Right atrium auricular region (tissue), 2 donors: ENCODE results near the gene HDAC7. TPM values are rescaled to one million over a fixed set of nuclear protein-coding genes. Genes with fewer than 3 reads are reported as not detected.

Source experiments
- DNase-seq: peaks from one replicate; pipeline ENCODE4 v3.0.0-alpha.2; 2019; ENCODE audit warnings: low spot score
- H3K27ac ChIP-seq, 2 donors: fragments of 200-600 bp; sonication (generic); 1 replicate in 1 of 2; 2 replicates in 1 of 2; pipeline ENCODE4 v1.5.1; 2016 to 2019
- H3K27me3 ChIP-seq, 2 donors: fragments of 200-600 bp; sonication (generic); one replicate each; pipeline versions ENCODE4 v1.5.1 to v1.6.0; 2017 to 2019
- H3K36me3 ChIP-seq: fragments of 200-600 bp; sonication (generic); one replicate; pipeline ENCODE4 v1.5.1; 2016
- H3K4me1 ChIP-seq, 2 donors: fragments of 200-600 bp; sonication (generic); one replicate each; pipeline versions ENCODE4 v1.5.1 to v1.6.0; 2017 to 2019
- H3K4me3 ChIP-seq, 2 donors: fragments of 200-600 bp; sonication (generic); 1 replicate in 1 of 2; 2 replicates in 1 of 2; pipeline ENCODE4 v1.5.1; 2017 to 2019; ENCODE audit warnings: mild to moderate bottlenecking in 1 of 2, moderate library complexity in 1 of 2
- H3K9me3 ChIP-seq, 2 donors: fragments of 200-600 bp; sonication (generic); one replicate each; pipeline ENCODE4 v1.5.1; 2019
- CTCF ChIP-seq, 2 donors: fragments of 200-600 bp; sonication (generic); IDR thresholded peaks; one replicate each; pipeline ENCODE4 v1.5.1; 2019; ENCODE audit warnings: antibody characterized with exemption in 2 of 2
- total RNA-seq, 2 donors: library from RNA; depleted of rRNA; stranded (reverse); fragments of >200 nt; gene quantifications; one replicate each; pipeline ENCODE4 v1.1.0, GENCODE V29; 2016

HDAC7 gene
- total RNA-seq, 2 donors from 2014 or later: 33.4 to 60.2 TPM

DNA sequence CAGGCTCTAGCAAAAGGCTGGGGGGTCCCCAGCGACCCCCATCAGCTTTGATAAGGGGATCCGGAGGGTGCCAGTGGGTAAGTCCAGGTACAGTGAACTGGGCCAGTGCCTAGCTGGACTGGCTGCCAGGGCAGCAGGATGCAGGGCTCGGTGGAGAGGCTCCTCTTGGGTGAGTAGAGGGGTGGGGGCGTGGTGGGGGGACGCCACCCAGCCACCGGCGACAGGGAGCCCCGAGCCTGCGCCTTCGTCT, 61.2 kb downstream of the HDAC7 start:
- TF ChIP-seq CTCF (IDR thresholded peaks at IDR 0.05): no peak
- H3K27ac ChIP-seq: peak overlapping the region; percentile 55 to 84
- peak overlapping the region; percentile 33 to 65 for H3K4me3 ChIP-seq
- H3K36me3 ChIP-seq: no peaks in the 10 kb centered on the region
- DNase-seq: no peak
- peaks cover 0 to 63% of the 10 kb centered on the region in 2 donors for H3K4me1 ChIP-seq
- H3K9me3 ChIP-seq: no peaks in the 10 kb centered on the region
- H3K27me3 ChIP-seq: no peaks in the 10 kb centered on the region

DNA sequence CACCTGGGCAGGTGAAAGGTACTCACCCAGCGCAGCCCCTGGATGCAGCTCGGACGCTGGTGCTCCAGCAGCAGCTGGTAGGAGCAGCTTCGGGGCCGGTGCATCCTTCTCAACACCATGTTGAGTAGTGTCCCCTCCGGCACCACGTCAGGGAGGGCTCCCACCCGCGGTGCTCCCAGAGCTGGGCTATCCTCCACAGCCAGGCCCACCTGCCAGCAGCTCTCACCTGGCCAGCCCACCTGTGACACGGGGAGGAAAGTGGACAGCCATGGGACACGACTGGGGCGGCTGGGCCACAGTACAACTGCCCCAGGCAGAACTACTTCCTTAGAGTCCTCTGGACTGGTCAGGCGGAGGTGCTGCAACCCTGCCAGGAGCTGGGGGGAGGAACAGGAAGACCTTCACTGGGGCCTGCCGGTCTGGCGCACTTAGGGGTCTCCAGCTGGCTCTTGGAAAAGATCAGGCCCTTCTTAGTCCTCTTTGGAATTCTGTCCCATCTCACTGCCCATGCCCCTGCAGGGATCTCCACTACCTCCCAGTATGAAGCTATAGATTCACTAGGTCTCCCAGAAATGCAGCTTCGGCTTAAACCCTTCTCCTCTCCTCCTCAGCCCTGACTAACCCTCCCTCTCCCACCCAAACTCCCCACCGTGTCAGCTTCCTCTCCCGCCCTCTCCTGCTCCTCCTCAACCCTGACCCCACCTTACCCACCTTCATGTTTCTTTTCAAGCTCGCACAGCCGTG, 61.7 kb downstream of the HDAC7 start:
- no peaks in the 10 kb centered on the region for H3K36me3 ChIP-seq
- peaks cover 0 to 64% of the 10 kb centered on the region in 2 donors for H3K4me1 ChIP-seq
- H3K27me3 ChIP-seq: no peaks in the 10 kb centered on the region
- H3K9me3 ChIP-seq: no peaks in the 10 kb centered on the region
- H3K4me3 ChIP-seq: peak overlapping the region; percentile 33 to 65
- TF ChIP-seq CTCF (IDR thresholded peaks at IDR 0.05): no peak
- no peak for DNase-seq
- peak overlapping the region; percentile 55 to 84 for H3K27ac ChIP-seq

DNA sequence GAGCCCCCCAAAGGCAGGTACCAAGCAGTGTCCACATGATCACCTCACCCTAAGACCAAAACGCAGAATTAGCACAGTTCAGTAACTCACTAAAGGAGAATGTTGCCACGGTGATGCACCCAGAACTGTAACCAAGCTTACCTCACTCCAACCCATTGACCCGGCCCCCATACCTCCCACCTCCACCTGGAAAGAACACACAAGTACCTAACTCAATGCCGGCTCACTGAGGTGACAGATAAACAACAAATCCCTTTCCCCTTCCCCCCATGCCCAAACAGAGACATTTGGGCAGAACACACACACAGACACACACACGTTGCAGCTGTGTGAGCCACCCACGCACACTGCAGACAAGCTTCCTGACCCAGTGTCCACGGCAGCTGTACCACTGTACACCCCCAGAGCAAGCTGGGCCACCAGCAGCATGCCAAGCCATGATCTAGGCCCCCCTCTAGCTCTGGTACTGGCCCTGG, 62.3 kb downstream of the HDAC7 start:
- TF ChIP-seq CTCF (IDR thresholded peaks at IDR 0.05): no peak
- H3K36me3 ChIP-seq: no peaks in the 10 kb centered on the region
- peak overlapping the region; percentile 84 to 85 for H3K27ac ChIP-seq
- H3K4me1 ChIP-seq: peaks cover 0 to 70% of the 10 kb centered on the region in 2 donors
- H3K4me3 ChIP-seq: peak overlapping the region; percentile 33 to 65
- no peak for DNase-seq
- H3K27me3 ChIP-seq: no peaks in the 10 kb centered on the region
- no peaks in the 10 kb centered on the region for H3K9me3 ChIP-seq

DNA sequence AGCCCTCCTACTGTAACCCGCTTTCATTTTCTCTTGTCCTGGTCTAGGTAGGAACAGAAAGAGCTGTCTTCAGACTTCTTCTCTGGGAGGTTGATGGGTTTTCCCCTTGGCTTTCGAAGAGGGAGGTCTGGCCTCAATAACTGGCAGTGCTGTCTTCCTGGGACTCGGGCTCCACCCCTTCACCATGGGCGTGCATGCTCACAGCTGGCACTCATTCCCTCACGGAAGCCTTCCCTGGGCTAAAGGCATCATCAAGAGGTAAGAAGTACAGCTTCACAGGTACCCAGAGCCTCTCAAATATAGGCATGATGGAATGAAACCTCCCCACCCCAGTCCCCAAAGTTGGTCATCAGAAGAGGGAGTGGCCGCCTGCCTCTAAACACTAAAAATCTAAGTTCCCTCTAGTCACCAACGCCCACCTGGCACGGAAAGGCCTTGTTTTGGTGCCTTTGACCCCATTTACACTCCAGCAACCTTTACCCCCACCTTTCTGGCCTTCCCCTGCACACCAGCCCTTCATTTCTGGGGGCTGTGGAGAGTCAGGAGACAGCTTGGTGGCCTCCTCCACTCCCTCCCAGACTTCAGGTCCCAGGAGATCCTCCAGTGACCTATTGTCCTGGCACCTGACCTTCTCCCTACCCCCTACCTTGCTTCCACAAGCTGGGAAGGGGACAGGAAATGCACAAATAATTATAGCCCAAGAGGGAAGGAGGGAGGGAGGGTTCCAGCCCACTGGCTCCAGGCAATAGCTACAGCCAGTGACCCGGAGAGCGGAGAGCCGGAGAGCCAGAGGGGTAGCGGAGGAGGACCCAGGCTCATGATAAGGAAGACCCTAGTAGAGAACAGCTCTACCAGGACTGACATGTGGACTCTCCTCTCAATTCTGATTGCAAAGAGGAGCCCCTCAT, 63.8 kb downstream of the HDAC7 start:
- DNase-seq: no peak
- H3K4me1 ChIP-seq: peaks cover 0 to 83% of the 10 kb centered on the region in 2 donors
- H3K4me3 ChIP-seq: peak overlapping the region; percentile 33 to 65
- H3K27ac ChIP-seq: peak overlapping the region; percentile 81 to 85
- no peak for TF ChIP-seq CTCF (IDR thresholded peaks at IDR 0.05)
- H3K27me3 ChIP-seq: no peaks in the 10 kb centered on the region
- H3K9me3 ChIP-seq: no peaks in the 10 kb centered on the region
- no peaks in the 10 kb centered on the region for H3K36me3 ChIP-seq

GRCh38 chr12:47754881-47755280, 64.8 kb downstream of the HDAC7 start:
- H3K4me3 ChIP-seq: peak overlapping the region in 1 of 2 donors; percentile 65
- H3K36me3 ChIP-seq: peaks cover 5% of the 10 kb centered on the region
- no peak for TF ChIP-seq CTCF (IDR thresholded peaks at IDR 0.05)
- peak overlapping the region; percentile 81 to 85 for H3K27ac ChIP-seq
- no peak for DNase-seq
- H3K4me1 ChIP-seq: peaks cover 0 to 89% of the 10 kb centered on the region in 2 donors
- H3K9me3 ChIP-seq: no peaks in the 10 kb centered on the region
- no peaks in the 10 kb centered on the region for H3K27me3 ChIP-seq
